SH-SY5Y (cell line): ENCODE results near the gene NFU1.

ENCODE experiments used
- GATA2 ChIP-seq: IDR thresholded peaks from 2 replicates; pipeline ENCODE4 v1.6.1; 2011; ENCODE audit warnings: mild to moderate bottlenecking, low read depth, low read length
- GATA3 ChIP-seq: IDR thresholded peaks from 2 replicates; pipeline ENCODE4 v1.6.1; 2011; ENCODE audit warnings: low read depth, mild to moderate bottlenecking, low read length, moderate library complexity

NFU1 gene

DNA sequence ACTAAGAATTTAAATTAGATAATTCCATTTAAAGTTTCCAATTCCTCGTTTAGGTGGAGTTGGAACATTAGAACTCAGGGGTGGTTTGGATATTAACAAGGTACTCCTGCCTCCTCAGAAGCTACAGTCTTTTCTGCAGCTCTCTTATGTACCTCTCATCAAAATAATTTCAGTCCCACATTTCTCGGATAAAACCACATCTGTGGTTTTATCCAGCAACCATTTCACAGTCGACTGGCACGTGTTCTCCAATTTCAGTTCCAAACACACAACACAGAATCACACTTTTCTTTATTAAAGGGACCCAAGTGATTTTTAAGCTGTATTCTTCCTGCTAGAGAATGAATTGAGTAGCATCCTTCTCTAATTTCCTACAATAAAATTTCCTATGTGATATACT, 22.7 kb upstream of the NFU1 start:
- TF ChIP-seq GATA2: no peak
- no peak for TF ChIP-seq GATA3

DNA sequence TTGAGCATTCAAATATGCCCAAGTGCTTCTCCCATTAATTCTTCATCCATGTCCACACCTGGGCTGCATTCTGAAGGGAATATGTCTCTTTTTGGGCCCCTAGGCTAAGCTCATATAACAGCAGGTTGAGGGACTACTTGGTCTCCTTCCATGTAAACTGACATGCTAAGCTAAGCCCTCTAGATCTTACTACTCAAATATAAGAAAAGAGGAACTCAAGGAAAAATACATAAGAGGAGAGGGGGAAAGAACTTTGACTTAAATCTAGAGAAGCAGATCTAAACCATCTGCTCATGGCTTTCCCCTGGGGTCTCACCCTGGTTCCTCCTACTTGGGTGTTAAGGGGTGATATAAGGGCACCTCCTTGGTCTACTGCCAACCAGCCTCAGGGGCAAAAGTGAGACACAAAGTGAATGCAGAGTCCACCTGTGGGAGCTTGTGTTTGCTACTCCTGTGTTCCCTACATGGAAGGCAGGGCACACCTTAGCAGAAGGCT, 19.8 kb upstream of the NFU1 start:
- TF ChIP-seq GATA2 (no peak), GATA3 (no peak)

DNA sequence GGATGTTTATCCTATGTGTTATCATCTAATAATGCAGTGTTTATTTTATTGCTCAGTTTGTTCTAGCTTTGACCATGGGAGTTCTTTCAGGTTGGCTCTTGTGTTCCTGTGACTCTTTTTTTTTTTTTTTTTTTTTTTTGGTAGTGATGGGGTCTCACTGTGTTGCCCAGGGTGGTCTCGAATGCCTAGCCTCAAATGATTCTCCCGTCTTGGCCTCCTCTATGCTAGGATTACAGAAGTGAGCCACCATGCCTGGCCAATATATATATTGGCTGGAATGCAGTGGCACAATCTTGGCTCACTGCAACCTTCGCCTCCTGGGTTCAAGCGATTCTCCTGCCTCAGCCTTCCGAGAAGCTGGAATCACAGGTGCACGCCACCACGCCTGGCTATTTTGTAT, 18.9 kb upstream of the NFU1 start:
- TF ChIP-seq GATA2: no peak
- no peak for TF ChIP-seq GATA3

DNA sequence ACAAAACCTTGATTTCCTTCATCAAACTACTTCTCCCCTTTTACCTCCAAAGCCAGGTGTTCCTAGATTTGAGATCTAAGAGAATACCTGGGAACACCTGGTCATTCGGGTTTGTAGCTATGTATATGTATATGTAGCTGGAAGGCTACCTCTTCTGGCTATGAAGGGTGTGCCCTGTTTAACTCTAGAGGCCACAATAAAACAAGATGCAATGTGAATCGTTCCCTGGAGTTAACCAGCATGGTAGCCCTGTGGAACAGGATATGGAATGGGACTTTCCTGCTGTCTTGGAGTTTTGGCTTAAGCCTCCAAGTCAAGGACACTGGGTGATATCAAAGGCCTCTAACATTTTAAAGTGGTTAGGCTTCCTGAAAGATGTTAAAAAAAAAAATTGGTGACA, 17.7 kb upstream of the NFU1 start:
- TF ChIP-seq GATA3 (no peak), GATA2 (no peak)

DNA sequence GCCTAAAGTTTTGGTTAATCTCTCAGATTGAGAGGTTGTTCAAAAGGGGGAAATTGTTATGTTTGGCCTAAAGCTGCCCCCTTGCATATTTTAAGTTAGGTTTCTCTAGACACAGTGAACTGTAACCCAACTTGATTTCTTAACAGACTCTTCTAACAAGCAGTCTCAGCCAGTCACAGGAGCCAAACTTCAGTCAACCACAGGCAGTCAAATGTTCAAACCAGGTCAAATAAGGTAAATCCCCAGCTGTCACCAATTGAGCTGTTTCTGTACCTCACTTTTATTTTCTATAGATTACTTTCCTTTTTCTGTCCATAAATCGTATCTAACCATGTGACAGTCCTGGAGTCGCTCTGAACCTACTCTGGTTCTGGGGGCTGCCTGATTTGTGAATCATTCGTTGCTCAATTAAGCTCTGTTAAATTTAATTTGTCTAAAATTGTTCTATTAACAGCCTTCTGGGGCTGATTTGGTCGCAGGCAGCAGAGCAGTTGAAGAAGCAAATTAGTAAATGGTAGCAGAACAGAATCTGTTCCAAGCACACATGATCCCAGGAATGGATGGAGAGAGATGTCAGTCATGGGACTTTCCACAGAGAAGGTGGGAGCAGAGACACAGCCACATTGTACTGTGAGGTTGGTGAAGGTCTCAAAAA, 16.4 kb upstream of the NFU1 start:
- TF ChIP-seq GATA2: no peak
- no peak for TF ChIP-seq GATA3

DNA sequence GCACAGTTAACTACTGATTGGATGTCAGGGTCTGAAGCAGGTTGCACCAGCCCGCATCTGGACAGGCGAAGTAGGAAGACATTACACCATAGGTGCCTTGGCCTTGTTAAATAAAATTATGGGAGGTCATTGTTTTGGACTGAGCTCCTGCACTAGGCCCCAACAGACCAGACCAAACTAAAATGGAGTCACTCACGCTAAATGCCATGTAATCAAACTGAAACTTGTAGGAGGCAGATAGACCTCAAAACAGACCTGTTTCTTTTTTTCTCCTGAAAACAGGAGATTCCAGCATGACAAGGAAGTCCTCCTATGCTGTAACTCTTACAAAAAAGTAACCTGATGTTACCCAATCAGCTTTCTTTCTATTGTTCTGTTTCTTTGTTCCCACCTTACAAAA, 15.5 kb upstream of the NFU1 start:
- TF ChIP-seq GATA2 (no peak), GATA3 (no peak)

DNA sequence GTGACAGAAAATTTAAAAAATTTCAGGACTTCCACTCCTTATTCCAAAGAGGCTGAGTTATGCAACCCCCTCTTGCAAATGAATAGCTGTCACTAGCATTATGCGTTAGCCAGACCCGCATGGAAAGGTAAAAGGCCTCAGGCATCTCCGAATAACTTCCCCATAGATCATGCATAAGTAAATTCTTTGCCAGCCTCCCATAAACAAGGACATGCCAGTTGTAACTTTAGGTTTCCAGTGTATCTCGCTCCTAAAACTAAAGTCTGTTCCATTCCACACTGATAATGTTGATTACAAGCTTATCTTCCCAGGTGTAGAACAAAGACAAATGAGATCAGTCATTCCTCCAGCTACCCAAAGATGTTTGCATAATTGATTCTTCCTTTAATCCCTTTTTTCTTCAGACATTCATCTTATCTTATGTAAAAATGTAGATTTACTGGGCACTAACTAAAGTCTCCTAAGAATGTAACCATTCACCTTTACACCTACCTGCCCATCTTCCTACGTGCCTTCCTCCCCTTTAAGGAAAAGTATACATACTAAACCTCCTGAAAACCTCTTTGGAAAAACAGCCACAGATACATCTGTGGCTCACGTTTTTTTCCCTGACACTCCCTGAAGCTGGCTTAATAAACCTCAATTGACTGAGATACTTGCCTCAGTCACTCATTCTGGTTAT, 13.6 kb upstream of the NFU1 start:
- TF ChIP-seq GATA2 (no peak), GATA3 (no peak)

DNA sequence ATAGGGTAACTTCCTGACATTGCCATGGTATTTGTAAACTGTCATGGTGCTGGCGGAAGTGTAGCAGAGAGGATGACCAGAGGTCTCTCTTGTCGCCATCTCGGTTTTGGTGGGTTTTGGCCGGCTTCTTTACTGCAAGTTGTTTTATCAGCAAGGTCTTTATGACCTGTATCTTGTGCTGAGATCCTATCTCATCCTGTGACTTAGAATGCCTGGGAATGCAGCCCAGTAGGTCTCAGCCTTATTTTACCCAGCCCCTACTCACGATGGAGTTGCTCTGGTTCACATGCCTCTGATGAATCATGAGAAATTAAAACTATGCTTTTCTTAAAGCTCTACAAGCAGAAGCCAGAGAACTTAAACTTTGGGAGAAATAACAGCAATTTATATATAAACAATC, 12.7 kb upstream of the NFU1 start:
- TF ChIP-seq GATA2 (no peak), GATA3 (no peak)

DNA sequence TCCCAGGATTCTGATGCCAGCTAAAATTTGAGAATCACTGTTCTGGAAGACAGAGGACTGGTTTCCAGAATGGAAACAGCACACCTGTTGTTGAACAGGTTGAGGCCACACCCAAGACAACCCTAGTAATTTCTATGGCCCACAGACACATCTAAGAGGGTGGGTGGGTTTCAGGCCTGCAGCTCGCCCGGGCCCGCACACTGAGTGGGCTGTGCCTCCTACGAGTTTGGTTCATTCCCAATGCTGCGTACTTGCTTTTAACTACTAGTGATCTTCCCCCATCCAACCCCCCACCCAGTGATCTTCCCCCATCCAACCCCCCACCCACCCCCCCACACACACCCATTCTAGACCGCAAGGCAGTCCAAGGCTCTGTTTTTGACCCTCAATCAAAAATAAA, 1.3 kb upstream of the NFU1 start:
- no peak for TF ChIP-seq GATA2
- no peak for TF ChIP-seq GATA3

DNA sequence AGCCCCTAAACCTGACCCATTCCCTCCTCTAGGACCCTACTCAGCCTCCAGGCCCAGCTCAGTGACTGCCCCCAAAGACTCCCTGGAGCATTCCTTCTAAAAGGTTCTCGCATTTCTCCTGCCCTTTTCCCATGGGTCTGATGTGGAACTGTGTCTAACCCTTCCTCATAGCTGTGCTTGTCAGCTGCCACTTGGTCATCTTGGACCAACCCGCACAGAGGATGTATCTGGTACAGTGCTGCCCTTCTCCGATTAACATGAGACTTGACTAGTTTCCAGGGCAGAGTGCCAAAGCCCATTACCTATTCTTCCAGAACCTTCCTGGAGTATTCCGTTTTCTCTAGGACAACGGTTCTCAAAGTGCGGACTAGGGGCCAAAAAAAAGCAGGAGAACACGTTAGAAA, 518 bp upstream of the NFU1 start:
- no peak for TF ChIP-seq GATA2
- no peak for TF ChIP-seq GATA3

DNA sequence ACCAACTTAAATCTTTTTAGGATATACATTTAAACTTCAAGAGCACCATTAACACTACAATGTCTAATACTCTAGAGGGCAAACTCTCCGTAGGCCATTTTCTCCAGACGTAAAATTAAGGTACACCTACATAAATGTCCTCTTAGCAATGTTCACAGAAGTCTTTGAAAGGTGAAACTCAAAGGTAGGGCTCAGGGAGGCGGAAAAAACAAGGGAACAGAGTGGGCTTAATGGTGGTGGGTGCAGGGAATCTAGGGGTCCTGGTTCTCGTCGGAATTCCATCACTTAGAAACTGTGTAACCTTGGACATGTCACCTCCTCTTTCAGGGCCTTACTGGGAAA, 668 bp downstream of the NFU1 start:
- TF ChIP-seq GATA3: no peak
- TF ChIP-seq GATA2: no peak

DNA sequence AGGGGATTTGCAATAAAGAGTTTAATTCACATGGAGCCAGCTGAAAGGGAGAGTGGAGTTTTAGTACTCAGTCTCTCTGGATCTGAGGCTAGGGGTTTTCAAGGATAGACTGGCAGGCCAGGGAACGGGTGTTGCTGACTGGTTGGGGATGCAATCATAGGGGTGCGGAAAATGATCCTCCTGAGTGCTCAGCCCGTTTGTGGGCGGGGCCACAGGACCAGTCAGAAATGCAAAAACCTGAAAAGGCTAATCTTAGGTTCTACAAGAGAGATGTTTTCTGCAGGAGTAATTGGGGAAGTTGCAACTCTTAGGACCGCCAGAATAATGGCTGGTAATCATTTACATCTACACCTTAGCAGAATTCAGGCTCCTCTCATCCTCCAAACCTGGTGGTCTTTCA, 2.5 kb downstream of the NFU1 start:
- TF ChIP-seq GATA3 (no peak), GATA2 (no peak)

DNA sequence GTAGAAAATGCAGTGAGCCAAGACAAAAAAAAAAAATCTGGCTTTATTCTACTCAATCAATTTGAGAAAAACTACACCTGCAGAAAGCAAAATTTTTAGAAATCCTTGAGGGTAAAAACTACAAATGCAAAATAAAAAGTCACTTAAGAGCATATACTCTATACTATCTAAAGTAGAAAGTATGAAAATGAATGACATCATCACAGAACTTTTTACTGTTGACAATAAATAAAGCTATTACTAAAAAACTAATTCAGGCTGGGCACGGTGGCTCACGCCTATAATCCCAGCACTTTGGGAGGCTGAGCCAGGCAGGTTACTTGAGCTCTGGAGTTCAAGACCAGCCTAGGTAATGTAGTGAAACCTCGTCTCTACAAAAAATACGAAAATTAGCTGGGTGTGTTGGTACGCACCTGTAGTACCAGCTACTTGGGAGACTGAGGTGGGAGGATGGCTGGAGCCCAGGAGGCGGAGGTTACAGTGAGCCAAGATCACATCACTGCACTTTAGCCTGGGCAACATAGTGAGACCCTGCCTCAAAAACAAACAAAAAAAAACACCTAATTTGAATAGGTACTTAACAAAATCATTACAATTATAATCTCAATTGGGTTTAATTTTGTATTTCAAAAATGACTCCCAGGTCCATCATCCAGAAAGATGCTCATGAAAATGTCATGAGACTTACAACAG, 7.6 kb downstream of the NFU1 start:
- TF ChIP-seq GATA3: no peak
- TF ChIP-seq GATA2: no peak

DNA sequence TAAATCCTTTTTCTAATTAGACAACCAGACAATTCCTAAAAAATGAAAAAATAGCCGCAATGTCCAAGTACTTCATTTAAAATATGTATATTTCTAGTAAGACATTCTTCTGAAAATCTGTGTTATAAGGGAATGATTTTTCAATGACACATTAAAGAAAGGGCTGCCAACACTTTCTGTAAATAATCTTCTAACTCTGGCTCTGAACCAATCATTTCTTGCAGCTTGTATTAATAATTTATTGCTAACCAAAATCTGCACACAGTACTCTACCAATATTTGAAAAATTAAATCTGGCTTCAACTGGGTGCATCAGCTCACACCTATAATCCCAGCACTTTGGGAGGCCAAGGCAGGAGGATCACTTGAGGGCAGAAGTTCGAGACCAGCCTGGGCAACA, 8.3 kb downstream of the NFU1 start:
- no peak for TF ChIP-seq GATA2
- no peak for TF ChIP-seq GATA3

DNA sequence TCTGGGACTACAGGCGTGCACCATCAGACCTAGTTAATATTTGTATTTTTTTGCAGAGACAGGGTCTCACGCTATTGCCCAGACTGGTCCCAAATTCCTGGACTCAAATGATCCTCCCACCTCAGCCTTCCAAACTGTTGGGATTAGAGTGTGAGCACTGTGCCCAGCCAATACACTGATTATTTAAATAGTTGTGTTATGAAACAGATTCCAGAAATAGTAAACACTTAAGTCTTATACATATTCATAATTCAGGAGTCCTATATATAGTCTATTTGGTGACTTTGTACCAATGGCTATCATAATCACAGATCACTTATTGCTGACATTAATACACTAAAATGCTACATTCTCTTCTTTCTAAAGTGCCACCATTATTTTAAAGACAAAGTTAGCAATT, 12.8 kb downstream of the NFU1 start:
- TF ChIP-seq GATA3: no peak
